Left colon (tissue), 2 donors: ENCODE results near the gene CACNB4. TPM values are rescaled to one million over a fixed set of nuclear protein-coding genes. Genes with fewer than 3 reads are reported as not detected.
"Not testable (repeated sequence)": the region's sequence is repeated elsewhere in the genome, so short reads cannot be mapped to it uniquely, and the experiment has no call there.

Experiments
- ATAC-seq: fragments of 200-7000 bp; cut with Tn5 transposase; one replicate; pipeline ENCODE4 v1.9.1; 2020; ENCODE audit warnings: mild to moderate bottlenecking, moderate library complexity
- DNase-seq, 2 donors: peaks; one replicate each; pipeline ENCODE4 v3.0.0-alpha.2; 2020
- intact Hi-C, 2 donors: fragments of 100-400 bp; cut with DNase I in 1 of 2; cut with micrococcal nuclease in 1 of 2; formaldehyde crosslinking; loops; one replicate each; pipeline versions ENCODE4 v1.11.2 to v1.14.0; 2022; cut with DNase I, micrococcal nuclease
- total RNA-seq, 2 donors: library from RNA; stranded (reverse); fragmentation: NEBNext Ultra II Directional; extraction: Animal tissue kit (Norgen Biotek cat#: 25700); gene quantifications; one replicate each; pipeline ENCODE4 v1.2.1, GENCODE V29; 2021
- donor health status: DM: no; HTN: no; CAD: no.
- donor health status: DM: yes; HTN: yes; CAD: no.

CACNB4 gene
- total RNA-seq, 2 donors from 2014 or later = 0.55 to 1.3 TPM

DNA sequence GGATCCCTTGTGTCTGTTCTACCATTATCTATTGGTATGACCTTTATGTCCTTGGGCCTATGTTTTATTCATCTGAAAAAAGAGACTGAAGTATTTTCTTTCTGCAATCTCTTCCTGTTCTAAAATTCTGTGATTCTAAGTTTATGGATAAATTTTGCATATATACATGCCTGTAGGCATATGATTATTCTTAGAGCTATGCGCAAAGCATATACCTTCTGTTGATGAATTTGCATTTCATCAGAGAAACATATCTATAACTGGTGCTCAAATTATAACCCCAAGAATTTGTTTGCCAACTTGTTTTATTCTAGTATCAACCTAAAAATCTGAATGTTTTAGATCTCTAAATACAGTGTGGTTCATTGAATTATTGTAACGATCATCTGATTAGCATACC, 6.7 kb downstream of the CACNB4 start:
- no peak for ATAC-seq
- intact Hi-C loops = no loop called here
- no peak for DNase-seq

DNA sequence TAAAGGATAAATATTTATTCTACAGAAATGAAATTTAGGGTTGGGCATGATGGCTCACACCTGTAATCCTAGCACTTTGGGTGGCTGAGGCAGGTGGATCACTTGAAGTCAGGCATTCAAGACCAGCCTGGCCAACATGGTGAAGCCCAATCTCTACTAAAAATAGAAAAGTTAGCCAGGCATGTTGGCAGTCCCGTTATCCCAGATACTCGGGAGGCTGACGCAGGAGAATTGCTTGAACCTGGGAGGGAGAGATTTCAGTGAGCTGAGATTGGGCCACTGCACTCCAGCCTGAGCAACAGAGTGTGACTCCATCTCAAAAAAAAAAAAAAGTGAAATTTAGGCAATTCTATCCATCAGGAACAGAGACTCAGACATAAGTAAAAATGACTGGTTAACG, 8.1 kb downstream of the CACNB4 start:
- DNase-seq, ATAC-seq, intact Hi-C loops: not testable (repeated sequence)

DNA sequence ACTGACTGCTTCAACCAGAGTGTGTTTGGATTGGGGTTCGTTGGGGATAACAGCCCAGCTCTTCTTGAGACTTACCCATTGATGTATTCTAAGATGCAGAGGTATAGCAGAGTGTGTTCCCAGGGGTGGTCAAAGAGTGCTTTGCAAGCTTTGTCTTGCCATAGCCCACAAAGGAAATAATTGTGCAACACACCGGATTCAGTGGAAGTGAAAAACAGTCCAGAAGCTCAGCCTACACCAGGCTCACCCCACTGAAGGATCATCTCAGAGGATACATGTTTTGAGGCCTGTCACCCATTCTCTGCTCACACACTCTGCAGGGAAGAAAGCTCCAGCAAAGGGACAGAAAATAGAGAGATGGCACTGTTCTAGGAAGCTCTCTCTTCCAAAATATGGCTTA, 9.6 kb downstream of the CACNB4 start:
- ATAC-seq (no peak), DNase-seq (no peak)
- intact Hi-C loops = no loop called here

DNA sequence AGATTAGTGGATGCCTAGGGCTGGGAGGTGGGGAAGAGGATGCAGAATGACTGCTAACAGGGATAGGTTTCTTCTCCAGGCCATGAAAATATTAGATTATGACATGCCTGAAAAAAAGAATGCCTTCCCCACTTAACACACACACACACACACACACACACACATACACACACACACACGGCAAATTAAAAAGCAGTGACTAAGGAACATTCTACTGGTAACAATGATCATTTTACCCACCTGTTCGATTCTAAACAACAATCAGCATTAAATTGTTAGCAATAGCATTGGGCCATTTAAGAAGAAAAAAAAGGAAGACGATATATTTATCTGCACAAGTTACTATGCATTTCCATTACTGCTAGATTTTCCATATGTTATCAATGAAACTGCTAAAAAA, 10.8 kb downstream of the CACNB4 start:
- DNase-seq (no peak), ATAC-seq (no peak)
- intact Hi-C loops = no loop called here

DNA sequence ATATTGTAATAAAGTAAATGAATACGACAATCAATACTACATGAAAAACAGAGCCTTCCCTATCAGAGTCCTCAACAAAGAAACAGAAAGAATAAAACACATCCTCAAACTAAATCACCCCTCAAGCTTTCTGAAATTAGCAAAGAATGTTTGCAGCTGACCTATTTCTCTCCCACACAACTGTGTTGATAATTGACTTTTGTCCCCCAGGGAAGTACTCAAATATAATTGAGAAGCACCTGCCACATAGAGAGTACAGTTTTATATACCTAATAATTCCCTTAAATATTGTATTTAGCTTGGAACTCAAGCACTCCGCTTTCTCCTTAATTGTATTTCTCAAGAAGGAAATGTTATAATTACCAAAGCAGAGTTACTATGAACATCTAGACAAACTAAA, 12.6 kb downstream of the CACNB4 start:
- ATAC-seq = no peak
- DNase-seq = no peak
- intact Hi-C loops = no loop called here

DNA sequence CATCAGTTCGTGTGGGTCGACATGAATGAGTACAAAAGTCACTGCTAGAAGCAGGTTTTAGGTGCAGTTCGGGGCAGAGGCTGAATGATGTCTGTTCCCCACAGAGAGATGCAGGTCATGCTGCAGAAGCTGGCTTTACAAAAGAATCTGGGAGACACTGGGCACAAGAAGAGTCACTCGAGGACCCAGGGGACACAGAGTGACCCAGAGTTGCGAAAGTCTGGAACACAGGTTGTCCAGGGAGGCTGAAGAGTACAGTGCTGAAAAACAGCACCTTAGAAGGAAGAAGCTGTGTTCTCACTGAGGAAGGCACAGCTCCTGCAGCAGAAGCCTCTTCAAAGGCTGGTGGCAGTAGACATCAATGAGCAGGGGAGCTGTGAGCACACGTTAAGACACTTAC, 14.8 kb downstream of the CACNB4 start:
- ATAC-seq (no peak), DNase-seq (no peak)
- intact Hi-C loops = no loop called here

DNA sequence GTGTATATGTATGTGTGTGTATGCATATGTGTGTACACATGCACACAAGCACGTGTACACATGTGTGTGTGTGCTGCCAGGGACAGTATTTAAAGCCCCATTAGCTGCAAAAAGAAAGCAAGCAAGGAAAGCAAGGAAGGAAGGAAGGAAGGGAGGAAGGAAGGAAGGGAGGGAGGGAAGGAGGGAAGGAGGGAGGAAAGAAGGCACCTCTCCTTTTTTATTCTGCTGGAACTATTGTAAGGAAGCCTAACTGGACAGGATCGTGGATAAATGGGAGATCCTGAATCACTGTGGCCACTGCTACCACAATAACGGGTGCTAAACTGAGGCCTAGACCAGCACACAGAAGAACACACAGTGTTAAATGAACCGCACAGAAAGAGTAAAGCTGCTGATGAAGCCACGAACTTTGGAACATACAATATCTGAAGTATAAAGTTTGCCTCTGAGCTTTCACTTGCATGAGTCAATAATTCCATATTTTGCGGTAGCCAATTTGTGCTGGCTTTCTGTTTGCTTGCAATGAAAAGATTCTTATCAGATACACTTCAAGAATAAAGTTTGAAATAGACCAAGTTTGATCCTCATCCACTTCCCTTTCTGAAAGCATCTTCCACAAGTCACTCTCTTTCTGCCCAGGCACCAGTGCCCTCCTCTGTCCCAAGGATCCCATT, 15.5 kb downstream of the CACNB4 start:
- intact Hi-C loops = no loop called here
- DNase-seq (no peak), ATAC-seq (no peak)

DNA sequence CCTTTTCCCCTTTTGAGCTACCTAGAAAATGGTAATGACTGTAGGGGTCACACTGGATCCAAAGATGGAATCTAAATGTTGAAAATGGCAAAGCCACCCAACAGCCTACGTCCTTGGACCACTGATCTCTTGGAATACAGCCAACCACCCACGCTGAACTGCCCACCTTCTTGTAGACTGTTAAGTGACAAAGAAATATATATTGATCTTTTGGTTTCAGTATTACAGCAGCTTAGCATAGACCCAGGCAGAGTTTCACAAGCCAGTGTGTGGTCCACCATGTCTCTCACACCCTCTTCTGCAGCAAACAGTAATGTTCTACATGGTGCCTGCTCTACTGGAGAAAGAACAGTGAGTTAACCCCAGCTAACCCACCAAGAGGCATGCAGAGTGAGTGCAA, 20.2 kb downstream of the CACNB4 start:
- intact Hi-C loops = no loop called here
- no peak for ATAC-seq
- DNase-seq = no peak

DNA sequence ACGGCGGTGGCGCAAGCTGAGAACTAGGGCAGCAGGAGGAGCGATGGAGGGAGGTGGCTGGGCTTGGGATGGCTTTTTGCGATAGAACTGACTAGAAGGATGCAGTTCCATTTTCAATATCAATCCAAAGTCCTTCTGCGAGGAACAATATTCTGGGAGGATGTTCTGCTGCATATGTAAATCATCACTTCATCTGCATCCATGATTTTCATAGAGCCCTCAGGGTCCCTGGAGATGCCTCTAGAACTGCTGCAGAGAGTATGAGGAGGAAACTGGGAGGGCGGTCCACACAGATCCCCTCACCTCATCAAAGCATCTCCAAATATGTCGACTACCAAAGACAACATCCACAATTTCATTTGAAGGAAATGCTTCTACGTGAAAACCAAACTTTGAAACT, 20.8 kb downstream of the CACNB4 start:
- intact Hi-C loops = no loop called here
- ATAC-seq (no peak), DNase-seq (no peak)

DNA sequence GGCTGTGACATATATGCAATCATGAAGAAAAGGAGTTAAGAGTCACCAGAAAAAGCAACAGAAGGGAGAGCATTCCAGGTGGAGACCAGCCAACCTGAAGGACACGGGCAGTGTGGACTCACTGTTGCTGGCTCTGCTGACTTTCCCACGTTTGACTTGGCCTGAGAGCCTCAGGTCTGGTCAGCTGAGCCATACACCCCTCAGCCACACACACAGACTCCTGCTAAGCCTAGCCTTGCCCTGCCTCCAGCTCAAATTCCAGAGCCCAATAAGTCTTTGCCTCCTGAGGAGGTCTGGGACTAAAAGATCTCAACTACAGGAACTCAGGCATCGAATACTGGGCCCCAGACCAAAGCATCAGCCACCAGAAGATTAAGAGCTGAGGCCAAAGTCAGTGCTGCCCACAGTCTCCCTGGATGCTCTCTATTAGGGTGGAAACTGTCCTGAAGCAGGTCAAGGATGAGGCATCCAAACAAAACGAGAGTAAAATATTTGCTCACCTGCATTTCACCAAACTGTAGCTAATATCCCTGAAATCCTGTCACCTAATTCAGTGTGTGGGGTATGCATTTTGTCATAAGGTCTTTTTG, 23.3 kb downstream of the CACNB4 start:
- intact Hi-C loops = no loop called here
- ATAC-seq (no peak), DNase-seq (no peak)

DNA sequence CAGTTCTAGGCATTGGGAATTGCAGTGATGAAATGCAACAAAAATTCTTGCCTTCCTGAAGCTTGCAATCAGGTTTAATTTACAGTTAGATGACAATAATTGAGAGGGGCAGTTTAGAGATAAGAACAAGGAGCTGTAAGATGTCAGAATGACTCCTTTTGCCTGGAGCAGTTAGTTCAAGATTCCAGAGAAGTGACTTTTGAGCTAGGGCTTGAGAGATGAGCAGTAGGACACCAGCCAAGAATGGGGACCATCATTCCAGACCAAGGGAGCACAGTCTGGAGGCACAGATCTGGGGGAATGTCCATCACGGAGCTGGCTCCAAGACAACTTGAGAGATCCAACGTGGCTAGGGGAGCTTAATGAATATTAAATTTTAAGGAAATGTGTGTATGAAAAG, 26.8 kb downstream of the CACNB4 start:
- DNase-seq (no peak), ATAC-seq (no peak)
- intact Hi-C loops = no loop called here

DNA sequence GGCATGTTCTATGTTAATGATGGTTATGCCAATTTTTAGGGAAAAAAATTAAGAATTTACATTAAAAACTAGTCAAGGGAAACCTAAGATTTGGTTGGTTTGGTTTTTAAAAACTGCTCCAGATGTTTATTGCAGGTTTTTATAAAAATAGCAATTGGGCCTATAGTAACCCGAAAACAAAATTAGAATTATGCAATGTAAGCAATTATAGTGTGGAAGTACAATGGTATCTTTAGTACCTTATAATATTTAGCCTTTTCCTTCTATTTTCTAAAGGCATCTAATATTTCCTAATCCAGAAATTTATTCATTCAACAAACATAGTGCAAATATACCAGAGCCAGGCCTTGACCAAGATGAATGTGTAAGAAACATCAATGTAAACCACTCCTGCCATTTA, 27.3 kb downstream of the CACNB4 start:
- intact Hi-C loops = no loop called here
- DNase-seq (no peak), ATAC-seq (no peak)

DNA sequence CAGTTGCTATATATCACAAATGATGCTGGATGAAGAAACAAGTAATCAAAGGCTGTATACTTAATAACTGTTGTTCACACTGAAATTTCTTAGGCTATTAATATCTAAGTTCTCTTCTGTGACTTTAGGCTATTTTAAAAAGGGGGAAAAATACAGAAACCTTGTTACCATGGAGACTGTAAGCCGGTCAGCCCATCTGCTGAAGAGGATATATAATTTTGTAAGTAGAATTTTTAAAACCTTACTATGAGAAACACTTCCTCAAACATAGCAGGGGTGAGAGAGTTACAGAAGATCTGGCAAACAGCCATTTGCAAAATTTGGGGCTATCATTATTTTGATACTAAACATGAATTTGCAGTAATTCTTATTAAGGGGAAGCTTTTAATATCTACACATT, 27.8 kb downstream of the CACNB4 start:
- ATAC-seq = no peak
- intact Hi-C loops = no loop called here

DNA sequence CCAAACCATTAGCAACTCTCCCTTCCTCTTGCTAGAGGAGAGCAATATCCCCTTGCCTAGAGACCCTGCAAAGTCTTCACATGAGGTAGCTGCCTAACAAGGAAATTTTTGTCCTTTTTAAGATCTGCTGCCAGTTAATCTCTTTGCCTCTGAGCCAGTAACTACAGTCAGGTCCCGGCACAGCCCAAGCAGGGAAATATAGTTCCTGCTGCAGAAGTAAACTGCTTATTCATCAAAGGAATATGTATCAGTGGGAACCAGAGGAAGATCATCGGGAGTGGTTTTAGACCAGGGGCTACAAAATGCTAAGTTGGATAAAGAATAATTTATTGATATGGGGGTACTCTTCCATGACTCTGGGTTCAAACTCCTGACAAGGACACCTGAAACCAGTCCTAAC, 30.6 kb downstream of the CACNB4 start:
- DNase-seq (no peak), ATAC-seq (no peak)
- intact Hi-C loops = no loop called here

More for the DNA sequence above, 27.8 kb downstream of the CACNB4 start:
- DNase-seq = no peak

DNA sequence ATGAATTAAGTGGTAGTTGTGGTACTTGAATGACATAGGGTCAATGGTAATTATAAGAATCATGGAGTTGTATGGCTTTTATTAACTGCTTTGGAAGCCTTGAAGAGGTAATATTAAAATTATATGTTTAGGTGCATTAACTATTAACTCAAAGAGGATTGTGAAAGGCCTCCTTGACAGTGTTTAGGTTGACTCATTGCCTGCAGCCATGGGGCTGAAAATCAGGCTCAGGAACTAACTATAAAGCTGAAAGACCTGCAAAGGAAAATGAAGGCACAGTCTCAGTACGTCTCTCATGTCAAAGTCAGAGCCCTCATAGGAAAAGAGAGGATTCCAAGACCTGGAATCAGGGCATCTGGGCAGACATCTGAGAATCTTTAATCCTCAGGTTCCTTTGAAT, 31.0 kb downstream of the CACNB4 start:
- intact Hi-C loops = no loop called here
- DNase-seq (no peak), ATAC-seq (no peak)

DNA sequence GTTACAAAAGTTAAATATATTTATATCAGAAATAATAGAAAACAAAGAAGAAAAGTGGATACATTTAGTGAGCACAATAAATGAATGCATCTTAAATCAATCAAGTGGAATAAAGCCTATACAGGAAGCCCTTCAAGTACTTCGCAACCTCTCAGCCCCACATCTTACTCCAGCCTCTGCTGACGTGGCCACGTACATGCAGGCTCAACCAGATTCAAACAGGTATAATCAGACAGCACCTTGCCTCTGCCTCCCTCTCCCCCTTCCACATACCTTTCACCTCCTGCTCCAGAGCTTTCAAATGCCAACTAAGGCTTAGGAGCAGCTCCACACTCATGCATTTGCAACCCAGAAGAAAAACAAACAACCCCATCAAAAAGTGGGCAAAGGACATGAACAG, 32.9 kb downstream of the CACNB4 start:
- intact Hi-C loops = no loop called here
- ATAC-seq = no peak
- no peak for DNase-seq

DNA sequence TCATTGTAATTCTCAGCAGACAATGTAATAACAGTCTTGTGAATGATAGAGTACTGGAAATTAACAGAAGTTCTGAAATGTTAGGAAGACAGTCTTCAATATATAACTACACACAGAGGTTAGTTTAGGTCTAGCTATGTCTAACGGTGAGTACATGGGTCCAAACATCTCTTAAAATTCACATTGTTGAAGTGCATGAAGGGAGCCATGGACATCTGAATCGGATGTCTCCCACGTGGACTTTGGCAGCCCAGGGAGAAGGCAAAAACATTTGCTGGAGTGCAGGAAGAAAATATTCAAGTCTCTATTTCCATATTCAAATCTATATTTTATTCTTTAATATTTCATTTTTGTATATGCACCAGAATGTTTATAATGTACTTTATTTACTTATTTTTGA, 34.8 kb downstream of the CACNB4 start:
- intact Hi-C loops = no loop called here
- DNase-seq (no peak), ATAC-seq (no peak)

DNA sequence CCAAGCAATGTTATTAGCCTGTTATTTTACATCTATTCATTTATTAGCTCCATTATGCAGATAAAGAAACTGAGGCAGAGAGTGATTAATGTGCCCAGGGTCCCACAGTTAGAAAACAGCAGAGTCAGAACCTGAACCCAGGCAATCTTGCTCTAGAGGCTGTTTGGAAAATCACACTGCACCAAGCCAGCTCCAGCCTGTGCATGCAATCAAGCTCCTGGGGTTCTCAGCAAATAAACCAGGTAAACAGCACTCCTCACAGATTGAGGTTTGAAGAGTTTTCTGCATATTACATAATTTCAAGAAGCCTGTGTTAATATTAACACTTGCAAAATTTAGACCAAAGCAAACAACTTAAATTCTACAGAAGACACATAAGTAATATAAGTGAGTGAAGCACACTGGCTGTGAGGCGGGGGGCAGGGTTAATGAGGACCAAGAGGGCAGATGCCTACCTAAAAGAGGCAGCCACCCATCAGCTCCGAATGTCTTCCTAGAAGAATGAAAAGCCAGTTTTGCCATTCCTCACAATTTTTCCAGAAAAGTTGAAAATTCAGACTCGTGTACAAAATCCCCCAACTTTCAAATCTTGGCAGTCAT, 35.4 kb downstream of the CACNB4 start:
- DNase-seq (no peak), ATAC-seq (no peak)
- intact Hi-C loops = no loop called here

DNA sequence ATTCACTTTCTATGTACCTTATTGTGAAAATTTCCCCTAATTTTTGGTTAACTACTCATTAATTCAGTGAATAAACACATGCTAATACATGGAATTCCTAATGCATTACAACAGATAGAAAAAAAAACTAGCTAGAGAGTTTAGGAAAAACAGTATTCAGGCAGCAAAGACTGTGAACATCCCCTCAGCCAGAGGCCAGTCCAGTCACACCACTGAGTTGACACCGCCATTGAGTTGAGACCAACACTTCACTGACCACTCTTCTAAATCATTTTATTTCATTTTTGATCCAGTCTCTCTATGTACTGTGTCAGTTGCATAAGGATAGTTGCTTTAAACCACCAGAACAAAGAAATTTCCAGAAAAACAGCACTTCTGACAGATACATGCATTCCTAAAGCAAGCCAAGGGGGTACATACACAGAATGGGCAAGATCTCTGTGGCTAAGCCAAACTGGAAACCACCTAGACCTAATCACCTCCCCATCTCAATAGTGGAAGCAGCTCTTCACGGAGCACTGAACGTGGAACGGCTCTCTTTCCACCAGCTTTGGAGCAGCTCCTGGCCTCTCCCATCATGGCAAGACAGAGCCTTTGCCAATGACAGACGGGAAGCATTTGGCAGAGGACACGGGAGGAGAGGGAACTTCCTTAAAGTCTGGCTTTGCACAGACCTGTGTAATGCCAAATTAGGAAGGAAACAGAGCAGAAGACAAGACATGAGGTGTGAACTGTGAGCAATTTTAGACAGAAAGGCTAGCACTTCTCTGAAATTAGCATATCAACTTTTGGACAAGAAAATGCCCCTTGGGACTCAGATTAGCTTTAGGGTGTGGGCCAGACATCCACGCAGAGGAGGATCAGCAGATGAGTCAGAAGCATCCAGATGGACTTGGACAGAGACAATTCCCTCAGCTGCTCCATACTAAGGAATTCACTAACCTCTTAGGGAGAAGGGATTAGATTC, 36.4 kb downstream of the CACNB4 start:
- DNase-seq (no peak), ATAC-seq (no peak)
- intact Hi-C loops = no loop called here

DNA sequence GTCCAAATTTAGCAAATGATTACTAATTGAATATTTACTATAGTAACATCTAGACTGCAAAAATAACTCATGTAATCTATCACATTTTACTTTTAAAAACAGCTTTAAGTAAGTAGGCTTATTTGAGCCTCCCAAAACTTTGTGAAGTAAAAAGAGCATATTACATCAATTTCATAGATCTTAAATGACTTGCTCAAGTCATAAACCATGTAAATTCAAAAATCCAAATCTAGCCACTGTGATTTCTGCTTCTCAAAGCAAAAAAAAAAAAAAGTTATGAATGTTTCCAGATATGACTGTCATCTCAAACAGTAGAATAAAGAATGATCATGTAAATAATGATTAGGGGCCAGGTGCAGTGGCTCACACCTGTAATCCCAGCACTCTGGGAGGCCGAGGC, 37.5 kb downstream of the CACNB4 start:
- no peak for ATAC-seq
- no peak for DNase-seq
- intact Hi-C loops = no loop called here
